HepG2 (cell line): ENCODE data around the gene CCDC30. TPM values are rescaled to one million over a fixed set of nuclear protein-coding genes. Genes with fewer than 3 reads are reported as not detected.

Experiments
- ARNT2 ChIP-seq: sonication (generic); formaldehyde crosslinking; IDR thresholded peaks from 2 replicates; pipeline ENCODE4 v1.8.0; 2022; ENCODE audit warnings: mild to moderate bottlenecking, low read depth, missing genetic modification reagents, moderate library complexity
- DPF2 ChIP-seq: sonication (generic); formaldehyde crosslinking; IDR thresholded peaks from 2 replicates; pipeline ENCODE4 v1.4.0; 2020; ENCODE audit warnings: mild to moderate bottlenecking, low read depth, missing genetic modification reagents, borderline replicate concordance
- ETV6 ChIP-seq: sonication (generic); formaldehyde crosslinking; conservative IDR thresholded peaks from 2 replicates; pipeline ENCODE4 v1.4.0; 2020; ENCODE audit warnings: missing genetic modification reagents
- FOXK2 ChIP-seq: fragments of 450-650 bp; IDR thresholded peaks from 2 replicates; pipeline ENCODE4 v1.6.1; 2016
- GLI4 ChIP-seq: sonication (generic); formaldehyde crosslinking; IDR thresholded peaks from 2 replicates; pipeline ENCODE4 v1.5.1; 2020; ENCODE audit warnings: missing genetic modification reagents, mild to moderate bottlenecking, moderate library complexity, borderline replicate concordance
- GTF2F1 ChIP-seq: fragments of 150-350 bp; IDR thresholded peaks from 2 replicates; pipeline ENCODE4 v1.6.1; 2014; ENCODE audit warnings: low read length
- HMG20B ChIP-seq: conservative IDR thresholded peaks from 2 replicates; pipeline ENCODE4 v1.6.1; 2016; ENCODE audit warnings: missing genetic modification reagents, missing compliant biosample characterization
- HNRNPLL ChIP-seq: fragments of 200-400 bp; formaldehyde crosslinking; IDR thresholded peaks from 2 replicates; pipeline ENCODE4 v1.6.1; 2017; ENCODE audit warnings: mild to moderate bottlenecking, low read depth, low read length; ENCODE audit not compliant: poor library complexity, severe bottlenecking
- NFKBIZ ChIP-seq: IDR thresholded peaks from 2 replicates; pipeline ENCODE4 v1.6.1; 2018; ENCODE audit warnings: missing genetic modification reagents, missing compliant biosample characterization
- RARA ChIP-seq: IDR thresholded peaks from 2 replicates; pipeline ENCODE4 v1.6.1; 2016; ENCODE audit warnings: missing genetic modification reagents, missing compliant biosample characterization
- RBAK ChIP-seq: sonication (generic); formaldehyde crosslinking; IDR thresholded peaks from 2 replicates; pipeline ENCODE4 v1.5.1; 2020; ENCODE audit warnings: mild to moderate bottlenecking, missing genetic modification reagents
- RFX3 ChIP-seq: IDR thresholded peaks from 2 replicates; pipeline ENCODE4 v1.6.1; 2016; ENCODE audit warnings: missing biosample characterization, missing genetic modification reagents
- SAP130 ChIP-seq: IDR thresholded peaks from 2 replicates; pipeline ENCODE4 v1.6.1; 2016; ENCODE audit warnings: low read depth
- ZBTB42 ChIP-seq: sonication (generic); formaldehyde crosslinking; IDR thresholded peaks from 2 replicates; pipeline ENCODE4 v1.5.0; 2020; ENCODE audit warnings: mild to moderate bottlenecking, missing genetic modification reagents
- ZNF318 ChIP-seq: sonication (generic); formaldehyde crosslinking; IDR thresholded peaks from 2 replicates; pipeline ENCODE4 v1.4.0; 2020; ENCODE audit warnings: mild to moderate bottlenecking, missing genetic modification reagents
- ZNF557 ChIP-seq: sonication (generic); formaldehyde crosslinking; IDR thresholded peaks from 2 replicates; pipeline ENCODE4 v1.4.0; 2020; ENCODE audit warnings: missing genetic modification reagents
- ZNF607 ChIP-seq: sonication (generic); formaldehyde crosslinking; IDR thresholded peaks from 2 replicates; pipeline ENCODE4 v1.5.1; 2020; ENCODE audit warnings: missing genetic modification reagents, mild to moderate bottlenecking, borderline replicate concordance
- ZNF670 ChIP-seq: sonication (generic); formaldehyde crosslinking; IDR thresholded peaks from 2 replicates; pipeline ENCODE4 v1.8.0; 2022; ENCODE audit warnings: mild to moderate bottlenecking, missing genetic modification reagents, borderline replicate concordance
- polyA plus RNA-seq, 8 experiments: library from polyadenylated mRNA; depleted of rRNA in 3 of 8; stranded (reverse) in 7 of 8; unstranded in 1 of 8; fragments of >200 nt; fragmentation: Illumina TruSeq in 4 of 8; extraction: Trizol in 4 of 8; gene quantifications; 2 replicates each; pipeline versions ENCODE4 v1.2.1 to v1.2.3, GENCODE V29; 2011 to 2016; ENCODE audit warnings: low read depth in 4 of 8, missing spikeins in 1 of 8, mixed read lengths in 1 of 8; ENCODE audit not compliant: insufficient read depth in 1 of 8
- total RNA-seq, 5 experiments: library from RNA; depleted of rRNA; stranded (reverse); fragments of >200 nt; fragmentation: Illumina TruSeq; extraction: Trizol; gene quantifications; 2 replicates each; pipeline ENCODE4 v1.2.3, GENCODE V29; 2016; ENCODE audit warnings: low read depth in 1 of 5
- TF ChIP-seq, protein P1 (sequence below): sonication (generic); formaldehyde crosslinking; IDR thresholded peaks from 2 replicates; pipeline ENCODE4 v1.4.0; 2020; ENCODE audit warnings: missing genetic modification reagents
- TF ChIP-seq, protein P2 (sequence below): sonication (generic); formaldehyde crosslinking; IDR thresholded peaks from 2 replicates; pipeline ENCODE4 v1.4.0; 2020; ENCODE audit warnings: low read depth, mild to moderate bottlenecking, missing genetic modification reagents

CCDC30 gene
- total and polyA plus RNA-seq, 2 of the 13 experiments (the other 11 are each of a cell fraction or from before 2014, with no cell fraction given): 0.25 to 0.77 TPM

- TF ChIP-seq HMG20B (CRISPR knock-in tag) (no peak), ZNF607 (CRISPR knock-in tag) (0 out of 2 replicates have a peak, but pooled peaks have one; percentile 21), ZNF318 (0 out of 2 replicates have a peak, but pooled peaks have one; percentile 7), ZNF557 (CRISPR knock-in tag) (0 out of 2 replicates have a peak, but pooled peaks have one; percentile 5), GLI4 (CRISPR knock-in tag) (no peak), RFX3 (CRISPR knock-in tag) (no peak), GTF2F1 (no peak), ARNT2 (CRISPR knock-in tag) (peak; percentile 49), SAP130 (CRISPR knock-in tag) (peak; percentile 78), ZNF670 (peak; percentile 60; the same call in 1 of the 2 replicates), RBAK (no peak), ETV6 (no peak; the same call in 1 of the 2 replicates), RARA (CRISPR knock-in tag) (0 out of 2 replicates have a peak, but pooled peaks have one; percentile 3), NFKBIZ (CRISPR knock-in tag) (no peak; the same call in 1 of the 2 replicates), ZBTB42 (CRISPR knock-in tag) (peak; percentile 74; the same call in 1 of the 2 replicates), HNRNPLL (peak; percentile 98), FOXK2 (no peak), DPF2 (no peak)
- TF ChIP-seq, protein P1, sequence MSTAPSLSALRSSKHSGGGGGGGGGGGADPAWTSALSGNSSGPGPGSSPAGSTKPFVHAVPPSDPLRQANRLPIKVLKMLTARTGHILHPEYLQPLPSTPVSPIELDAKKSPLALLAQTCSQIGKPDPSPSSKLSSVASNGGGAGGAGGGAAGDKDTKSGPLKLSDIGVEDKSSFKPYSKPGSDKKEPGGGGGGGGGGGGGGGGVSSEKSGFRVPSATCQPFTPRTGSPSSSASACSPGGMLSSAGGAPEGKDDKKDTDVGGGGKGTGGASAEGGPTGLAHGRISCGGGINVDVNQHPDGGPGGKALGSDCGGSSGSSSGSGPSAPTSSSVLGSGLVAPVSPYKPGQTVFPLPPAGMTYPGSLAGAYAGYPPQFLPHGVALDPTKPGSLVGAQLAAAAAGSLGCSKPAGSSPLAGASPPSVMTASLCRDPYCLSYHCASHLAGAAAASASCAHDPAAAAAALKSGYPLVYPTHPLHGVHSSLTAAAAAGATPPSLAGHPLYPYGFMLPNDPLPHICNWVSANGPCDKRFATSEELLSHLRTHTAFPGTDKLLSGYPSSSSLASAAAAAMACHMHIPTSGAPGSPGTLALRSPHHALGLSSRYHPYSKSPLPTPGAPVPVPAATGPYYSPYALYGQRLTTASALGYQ (CRISPR knock-in tag): no peak
- TF ChIP-seq, protein P2, sequence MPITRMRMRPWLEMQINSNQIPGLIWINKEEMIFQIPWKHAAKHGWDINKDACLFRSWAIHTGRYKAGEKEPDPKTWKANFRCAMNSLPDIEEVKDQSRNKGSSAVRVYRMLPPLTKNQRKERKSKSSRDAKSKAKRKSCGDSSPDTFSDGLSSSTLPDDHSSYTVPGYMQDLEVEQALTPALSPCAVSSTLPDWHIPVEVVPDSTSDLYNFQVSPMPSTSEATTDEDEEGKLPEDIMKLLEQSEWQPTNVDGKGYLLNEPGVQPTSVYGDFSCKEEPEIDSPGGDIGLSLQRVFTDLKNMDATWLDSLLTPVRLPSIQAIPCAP (CRISPR knock-in tag): no peak
Observed at GRCh38 chr1:42456010-42456753, 6.9 kb upstream of the CCDC30 start, which contains the start of the genes PPCS and ZMYND12 (continued).
